ENCODE results near the gene WIPI1. TPM values are rescaled to one million over a fixed set of nuclear protein-coding genes. Genes with fewer than 3 reads are reported as not detected.

The WIPI1 gene
- total RNA-seq, 2 experiments from 2014 or later = 34.4 to 43.5 TPM

DNA sequence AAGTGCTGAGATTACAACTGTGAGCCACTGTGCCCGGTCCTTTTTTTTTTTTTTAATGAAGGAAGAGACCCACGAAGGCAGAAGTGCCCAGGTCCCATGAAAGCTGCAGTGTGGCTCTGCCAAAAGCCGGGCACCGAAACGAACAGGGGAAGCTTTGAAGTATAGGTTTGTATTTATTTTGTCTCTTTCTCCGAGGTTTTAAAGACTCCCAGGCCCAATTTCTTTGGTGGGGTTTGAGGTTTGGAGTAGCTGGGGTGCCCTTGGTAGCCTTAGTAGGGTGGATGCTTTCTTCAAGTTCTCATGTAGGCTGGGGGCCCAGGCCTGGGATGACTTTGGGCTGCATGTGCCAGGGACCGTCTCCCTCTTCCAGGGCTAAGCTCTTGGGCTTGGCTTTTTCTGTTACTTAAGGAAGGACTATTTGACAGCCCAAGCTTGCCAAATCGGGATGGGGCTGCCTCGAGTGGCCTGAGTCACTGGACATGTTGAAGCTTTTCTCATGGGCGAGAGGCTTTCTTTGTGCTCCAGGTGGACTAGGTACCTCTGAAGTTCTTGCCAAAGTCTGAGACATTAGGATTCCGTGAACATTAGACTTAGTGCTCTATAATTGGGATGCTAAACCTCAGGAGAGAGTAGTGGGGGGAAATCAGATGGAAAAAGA is 66.3 kb downstream of the WIPI1 start:
- no peak overlapping the region for H2AFZ ChIP-seq (ENCODE audit: low read length)
- H3K36me3 ChIP-seq (ENCODE audit: insufficient read depth, low read length) = no peaks in the 10 kb centered on the region; the same call in 1 of the 2 replicates
- H4K20me1 ChIP-seq (ENCODE audit: insufficient read depth, low read length) = no peaks in the 10 kb centered on the region
- H3K9me2 ChIP-seq (ENCODE audit: insufficient read depth, low read length) = no peaks in the 10 kb centered on the region
- ChIA-PET POLR2A (interaction anchor here (0.5 to 1.3 kb wide), 7 partner anchors 8 to 1253 kb away, joined by 3 to 5 read pairs (median 3); no protein-coding TSS in a partner anchor), CTCF (ENCODE audit: unreplicated experiment) (interaction anchor here (0.6 kb wide), 1 partner anchor 43 kb away, joined by 3 read pairs; no protein-coding TSS in a partner anchor)
- no TSS peak for BruUV-seq (replicated peaks)
- H3K27ac ChIP-seq (ENCODE audit: low read depth, low read length, poor library complexity, severe bottlenecking) = no peak overlapping the region
- no peak for TF ChIP-seq EZH2phosphoT487 (IDR thresholded peaks at IDR 0.05; ENCODE audit: borderline replicate concordance, low read depth, low read length)
- TF ChIP-seq, protein P1, sequence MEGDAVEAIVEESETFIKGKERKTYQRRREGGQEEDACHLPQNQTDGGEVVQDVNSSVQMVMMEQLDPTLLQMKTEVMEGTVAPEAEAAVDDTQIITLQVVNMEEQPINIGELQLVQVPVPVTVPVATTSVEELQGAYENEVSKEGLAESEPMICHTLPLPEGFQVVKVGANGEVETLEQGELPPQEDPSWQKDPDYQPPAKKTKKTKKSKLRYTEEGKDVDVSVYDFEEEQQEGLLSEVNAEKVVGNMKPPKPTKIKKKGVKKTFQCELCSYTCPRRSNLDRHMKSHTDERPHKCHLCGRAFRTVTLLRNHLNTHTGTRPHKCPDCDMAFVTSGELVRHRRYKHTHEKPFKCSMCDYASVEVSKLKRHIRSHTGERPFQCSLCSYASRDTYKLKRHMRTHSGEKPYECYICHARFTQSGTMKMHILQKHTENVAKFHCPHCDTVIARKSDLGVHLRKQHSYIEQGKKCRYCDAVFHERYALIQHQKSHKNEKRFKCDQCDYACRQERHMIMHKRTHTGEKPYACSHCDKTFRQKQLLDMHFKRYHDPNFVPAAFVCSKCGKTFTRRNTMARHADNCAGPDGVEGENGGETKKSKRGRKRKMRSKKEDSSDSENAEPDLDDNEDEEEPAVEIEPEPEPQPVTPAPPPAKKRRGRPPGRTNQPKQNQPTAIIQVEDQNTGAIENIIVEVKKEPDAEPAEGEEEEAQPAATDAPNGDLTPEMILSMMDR (conservative IDR thresholded peaks at IDR 0.05; ENCODE audit: low read length) = no peak
- intact Hi-C loops (cut with micrococcal nuclease; ENCODE audit: unreplicated experiment) = no loop called here
- no peaks in the 10 kb centered on the region; the same call in 1 of the 2 replicates for H3K9me3 ChIP-seq (ENCODE audit: low read length)
- no peak overlapping the region for H3K4me3 ChIP-seq (ENCODE audit: low read depth, low read length, poor library complexity, severe bottlenecking)
- no peaks in the 10 kb centered on the region for H3K79me2 ChIP-seq (ENCODE audit: insufficient read depth, low read depth, low read length)
- H3K4me1 ChIP-seq (ENCODE audit: insufficient read depth, low read length, poor library complexity, severe bottlenecking) = no peaks in the 10 kb centered on the region
- H3K4me2 ChIP-seq (ENCODE audit: low read length) = no peak overlapping the region
- no peak for DNase-seq (ENCODE audit: low spot score)

DNA sequence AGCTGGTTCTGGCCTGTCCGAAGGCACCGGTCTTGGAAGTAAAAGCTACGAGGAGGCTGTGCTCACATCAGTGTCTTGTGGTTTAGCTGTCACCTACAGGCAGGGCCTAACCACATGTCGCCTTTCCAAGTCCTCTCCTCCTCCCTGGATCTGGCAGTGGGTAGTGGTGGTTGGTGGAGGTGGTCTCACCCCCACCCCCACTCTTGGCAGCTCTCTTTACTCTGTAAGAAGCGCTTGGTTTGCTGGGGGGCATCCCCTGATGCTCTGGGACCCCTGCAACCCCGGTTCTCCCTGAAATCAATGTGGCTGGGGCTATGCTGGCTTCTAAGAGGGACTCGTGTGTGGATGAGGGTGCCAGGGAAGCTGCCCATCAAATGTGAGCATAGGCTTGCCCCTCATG is 68.3 kb downstream of the WIPI1 start:
- ChIA-PET CTCF (ENCODE audit: unreplicated experiment) (interaction anchor here (0.7 kb wide), 1 partner anchor 10 kb away, joined by 3 read pairs; no protein-coding TSS in a partner anchor), POLR2A (interaction anchor here (0.6 to 0.7 kb wide), 2 partner anchors 49 to 292 kb away, joined by 3 read pairs; no protein-coding TSS in a partner anchor)
- no peaks in the 10 kb centered on the region for H3K4me1 ChIP-seq (ENCODE audit: insufficient read depth, low read length, poor library complexity, severe bottlenecking)
- DNase-seq (ENCODE audit: low spot score) = no peak
- no peak for TF ChIP-seq EZH2phosphoT487 (IDR thresholded peaks at IDR 0.05; ENCODE audit: borderline replicate concordance, low read depth, low read length)
- TF ChIP-seq, protein P1 (conservative IDR thresholded peaks at IDR 0.05; ENCODE audit: low read length) = no peak
- H3K36me3 ChIP-seq (ENCODE audit: insufficient read depth, low read length) = no peaks in the 10 kb centered on the region
- H4K20me1 ChIP-seq (ENCODE audit: insufficient read depth, low read length) = no peaks in the 10 kb centered on the region
- H3K27ac ChIP-seq (ENCODE audit: low read depth, low read length, poor library complexity, severe bottlenecking) = no peak overlapping the region
- no peaks in the 10 kb centered on the region for H3K9me2 ChIP-seq (ENCODE audit: insufficient read depth, low read length)
- no peak overlapping the region for H2AFZ ChIP-seq (ENCODE audit: low read length)
- no peak overlapping the region for H3K4me3 ChIP-seq (ENCODE audit: low read depth, low read length, poor library complexity, severe bottlenecking)
- intact Hi-C loops (cut with micrococcal nuclease; ENCODE audit: unreplicated experiment) = no loop called here
- BruUV-seq (replicated peaks) = no TSS peak
- H3K79me2 ChIP-seq (ENCODE audit: insufficient read depth, low read depth, low read length) = no peaks in the 10 kb centered on the region
- no peak overlapping the region for H3K4me2 ChIP-seq (ENCODE audit: low read length)
- no peaks in the 10 kb centered on the region for H3K9me3 ChIP-seq (ENCODE audit: low read length)

Measured in OCI-LY7 (cell line).